SH-SY5Y (cell line): ENCODE data around the gene CHRM2.

Source experiments
- GATA2 ChIP-seq: IDR thresholded peaks from 2 replicates; pipeline ENCODE4 v1.6.1; 2011; ENCODE audit warnings: mild to moderate bottlenecking, low read depth, low read length
- GATA3 ChIP-seq: IDR thresholded peaks from 2 replicates; pipeline ENCODE4 v1.6.1; 2011; ENCODE audit warnings: low read depth, mild to moderate bottlenecking, low read length, moderate library complexity

- TF ChIP-seq GATA2, result no peak
- TF ChIP-seq GATA3, result no peak
Measured at GRCh38 chr7:136938476-136938875, 70.0 kb downstream of the CHRM2 start.
